HG03139 (cell line): Measurements from ENCODE around the gene SEPTIN3.

Source experiments
- ATAC-seq: cut with Tn5 transposase; IDR thresholded peaks from one replicate; pipeline ENCODE4 v1.9.1; 2021; ENCODE audit not compliant: unreplicated experiment

SEPTIN3 gene, protein sequence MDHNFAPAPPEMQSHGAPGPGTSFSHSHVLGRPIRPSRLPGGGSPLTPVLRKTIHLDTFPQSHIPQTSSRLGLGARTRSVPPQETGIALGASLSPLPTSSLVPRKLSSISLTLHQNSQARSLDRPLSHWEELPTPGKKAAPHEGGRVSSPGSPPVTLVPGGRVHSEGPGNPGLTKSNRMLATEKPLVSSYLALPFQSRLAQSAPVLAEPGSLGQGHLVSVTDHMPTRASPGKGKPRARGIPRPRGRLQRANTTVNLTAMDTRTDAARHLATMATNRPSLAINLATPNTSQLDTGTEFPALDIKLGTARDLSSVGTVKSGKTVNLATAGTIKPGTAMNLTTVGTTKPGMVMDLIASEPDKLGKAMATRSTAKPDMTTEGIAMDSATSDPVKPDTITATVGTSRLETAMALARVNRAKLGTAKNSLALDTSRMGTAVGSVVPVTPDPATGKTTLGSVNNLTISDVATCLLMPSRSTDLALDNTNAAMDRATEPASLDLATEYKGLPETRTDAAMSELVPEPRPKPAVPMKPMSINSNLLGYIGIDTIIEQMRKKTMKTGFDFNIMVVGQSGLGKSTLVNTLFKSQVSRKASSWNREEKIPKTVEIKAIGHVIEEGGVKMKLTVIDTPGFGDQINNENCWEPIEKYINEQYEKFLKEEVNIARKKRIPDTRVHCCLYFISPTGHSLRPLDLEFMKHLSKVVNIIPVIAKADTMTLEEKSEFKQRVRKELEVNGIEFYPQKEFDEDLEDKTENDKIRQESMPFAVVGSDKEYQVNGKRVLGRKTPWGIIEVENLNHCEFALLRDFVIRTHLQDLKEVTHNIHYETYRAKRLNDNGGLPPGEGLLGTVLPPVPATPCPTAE

GRCh38 chr22:41969110-41969646 is at the start of gene SEPTIN3:
Gene SEPTIN3, plus strand, starts transcription at chr22:41969443. Its CDS starts 2,050 bp downstream, at chr22:41971493.
- ATAC-seq = no peak

DNA sequence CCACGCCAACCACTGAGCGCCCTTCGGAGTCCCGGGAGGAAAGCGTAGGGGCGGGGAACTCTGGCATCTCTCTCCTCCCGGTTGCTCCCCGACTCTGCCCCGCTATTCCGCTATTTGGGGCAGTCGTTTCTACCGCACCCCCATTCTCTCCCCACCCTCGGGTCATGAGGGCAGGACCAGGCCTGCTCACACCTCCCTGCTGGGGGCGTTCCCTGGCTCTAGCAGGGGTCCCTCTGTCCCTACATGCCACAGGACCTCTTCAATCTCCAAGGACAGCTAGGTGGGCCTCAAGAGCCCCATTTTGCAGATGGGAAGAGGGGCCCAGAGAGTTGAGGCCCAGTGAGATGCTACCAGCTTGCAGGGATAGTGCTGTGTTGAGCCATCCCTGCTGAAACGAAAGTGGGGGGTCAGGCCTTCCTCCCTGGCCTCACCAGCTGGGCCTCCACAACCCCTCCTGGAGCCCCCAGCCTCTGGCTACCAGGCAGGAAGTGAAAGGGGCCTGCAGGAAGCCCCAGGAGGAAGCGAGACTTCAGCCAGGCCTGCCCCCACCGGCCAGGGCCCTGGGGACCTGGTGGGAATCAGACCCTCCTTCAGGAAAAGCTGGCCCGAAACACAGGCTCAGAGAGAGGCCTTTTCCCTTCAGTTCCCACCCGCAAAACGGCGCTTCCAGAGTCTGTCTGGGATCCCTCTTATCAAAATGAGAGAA is 48.8 kb upstream of the SEPTIN3 start:
- peak; percentile 11 for ATAC-seq

DNA sequence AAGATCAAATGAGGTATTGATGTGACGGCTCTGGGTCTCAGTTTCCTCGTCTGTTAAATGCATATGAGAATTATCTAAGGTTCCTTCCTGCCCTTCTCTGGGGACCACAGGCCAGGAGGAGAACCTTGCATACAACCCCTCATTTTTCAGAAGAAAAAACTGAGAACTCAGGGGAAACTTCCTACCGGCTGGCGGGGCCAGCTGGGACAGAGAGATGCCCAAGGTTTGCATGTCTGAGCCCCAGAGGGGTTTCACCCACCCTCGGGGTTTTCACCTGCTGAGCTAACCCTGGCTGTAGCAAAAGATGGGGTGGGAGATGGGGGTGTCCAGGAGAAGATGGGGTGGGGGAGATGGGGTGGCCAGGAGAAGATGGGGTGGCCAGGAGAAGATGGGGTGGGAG is 46.9 kb upstream of the SEPTIN3 start:
- ATAC-seq = no peak

GRCh38 chr22:41922940-41923594 is 46.2 kb upstream of the SEPTIN3 start:
- no peak for ATAC-seq

DNA sequence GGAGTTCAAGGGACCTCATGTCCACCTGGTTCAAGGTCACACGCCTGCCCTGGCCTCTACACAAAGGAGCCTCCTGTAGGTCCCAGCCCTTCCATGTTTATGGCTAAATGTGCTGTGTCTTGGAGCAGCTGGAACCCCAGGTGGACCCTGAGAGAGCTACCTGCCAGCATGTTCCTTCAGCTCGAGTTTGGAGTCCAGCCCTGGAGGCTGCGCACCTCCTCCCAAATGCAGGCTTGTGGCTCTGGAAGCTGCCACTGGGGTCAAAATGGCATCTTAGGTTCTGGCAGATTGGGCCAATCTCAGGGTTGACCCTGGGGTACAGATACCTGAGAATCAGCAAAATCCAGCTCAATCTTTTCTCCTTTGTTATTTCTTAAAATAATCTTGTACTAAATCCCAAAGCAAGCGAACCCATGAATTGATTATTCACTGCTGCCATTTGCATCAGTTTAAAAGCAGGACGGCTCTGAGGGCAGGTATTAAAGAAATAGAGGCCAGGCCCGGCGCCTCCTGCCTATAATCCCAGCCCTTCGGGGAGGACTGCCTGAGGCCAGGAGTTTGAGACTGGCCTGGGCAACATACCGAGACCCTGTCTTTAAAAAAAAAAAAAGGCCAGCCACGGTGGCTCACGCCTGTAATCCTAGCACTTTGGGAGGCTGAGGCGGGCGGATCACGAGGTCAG is 45.5 kb upstream of the SEPTIN3 start:
- ATAC-seq = no peak

DNA sequence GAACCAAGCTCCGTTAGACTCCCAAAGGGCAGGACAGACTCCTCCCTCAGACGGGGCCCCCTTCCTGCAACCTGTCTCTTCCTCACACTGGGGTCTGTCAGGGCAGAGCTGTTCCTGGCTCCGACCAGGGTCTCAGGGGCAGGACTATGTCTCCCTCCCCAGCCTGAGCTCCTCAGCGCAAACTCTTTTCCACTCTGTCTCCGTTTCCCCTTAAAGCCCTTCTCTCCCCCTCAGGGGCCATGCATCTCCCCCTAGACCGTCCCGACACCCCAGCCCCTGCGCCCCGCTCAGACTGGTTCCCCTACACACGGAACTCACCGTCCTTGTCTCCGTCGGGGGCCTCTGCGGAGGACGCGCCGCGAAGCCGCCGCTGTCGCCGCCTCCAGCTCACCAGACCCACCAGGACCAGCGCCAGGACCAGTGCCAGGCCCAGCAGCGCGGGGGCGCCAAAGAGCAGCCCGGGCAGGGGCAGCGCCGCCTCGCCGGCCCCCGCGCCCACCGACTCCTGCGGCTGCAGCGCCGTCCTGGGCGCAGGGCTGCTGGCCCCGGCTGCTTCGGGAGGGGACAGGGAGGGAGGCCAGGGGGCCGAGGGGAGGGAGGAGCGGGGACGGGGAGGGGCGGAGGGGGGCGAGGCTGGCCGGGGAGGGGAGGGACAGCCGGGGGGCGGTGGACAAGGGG is 43.3 kb upstream of the SEPTIN3 start:
- no peak for ATAC-seq

DNA sequence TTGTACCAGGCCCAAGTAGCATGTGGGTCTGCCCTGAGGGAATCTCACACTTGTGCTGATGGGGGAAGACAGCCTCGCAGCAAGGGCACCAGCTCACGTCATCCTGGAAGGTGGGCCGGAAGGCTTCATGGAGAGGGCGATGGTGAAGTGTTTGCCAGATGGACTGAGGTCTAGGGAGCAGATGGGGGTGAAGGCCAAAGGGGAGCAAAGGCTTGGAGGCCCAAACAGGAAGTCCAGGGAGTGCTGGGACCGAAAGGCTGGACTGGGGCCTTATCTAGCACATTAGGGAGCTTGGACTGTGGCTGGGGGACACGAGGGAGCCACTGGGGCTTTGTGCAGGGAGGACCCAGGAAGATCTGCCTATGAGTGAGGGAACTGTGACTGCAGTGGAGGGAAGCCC is 41.4 kb upstream of the SEPTIN3 start:
- no peak for ATAC-seq

GRCh38 chr22:41928593-41929417 is 40.4 kb upstream of the SEPTIN3 start:
- no peak for ATAC-seq

GRCh38 chr22:41929418-41929810 is 39.8 kb upstream of the SEPTIN3 start:
- no peak for ATAC-seq

DNA sequence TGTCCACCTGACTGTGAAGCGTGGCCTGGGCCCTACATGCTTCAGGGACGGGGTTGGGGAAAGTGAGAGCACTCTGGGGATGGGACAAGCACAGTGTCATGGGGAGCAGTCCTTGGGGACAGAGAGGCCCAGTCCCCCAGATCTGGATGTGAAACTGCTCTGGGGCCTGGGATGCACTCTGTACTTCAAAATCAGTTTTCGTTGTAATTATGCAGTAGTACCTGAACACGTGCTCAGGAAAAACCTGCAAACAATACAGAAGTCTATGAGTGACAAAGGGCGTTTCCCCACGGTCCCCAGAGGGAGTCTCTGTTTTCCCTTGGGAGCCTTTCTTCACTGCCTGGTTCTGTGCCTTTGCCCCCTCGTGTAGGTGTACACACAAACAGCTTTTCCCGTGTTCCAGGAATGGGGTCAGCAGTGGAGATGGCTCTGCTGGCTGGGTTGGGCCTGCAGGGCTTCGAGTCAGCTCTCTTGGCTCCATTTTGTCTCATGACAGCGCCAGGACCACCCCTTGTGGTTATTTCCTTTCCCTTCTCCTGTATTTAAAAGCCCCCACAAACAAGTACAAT is 37.5 kb upstream of the SEPTIN3 start:
- ATAC-seq = no peak

DNA sequence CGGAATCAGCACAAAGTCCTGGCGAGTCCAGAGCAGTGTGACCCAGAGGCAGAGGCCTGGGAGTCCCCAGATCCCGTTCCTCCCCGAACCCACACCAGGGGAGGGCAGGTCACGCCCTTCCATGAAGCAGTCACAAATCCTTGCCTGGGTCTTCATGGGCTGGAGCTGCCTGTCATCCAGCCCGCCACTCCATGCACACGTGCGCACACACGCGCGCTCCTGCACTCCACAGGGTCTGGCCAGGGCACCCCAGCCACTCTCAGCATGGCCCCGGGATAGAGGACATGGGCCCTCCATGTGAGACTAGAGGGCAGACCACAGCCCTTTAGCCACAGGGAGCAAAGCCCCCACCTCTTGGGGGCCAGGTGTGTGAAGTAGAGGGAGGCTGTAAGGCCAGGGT is 36.9 kb upstream of the SEPTIN3 start:
- no peak for ATAC-seq

DNA sequence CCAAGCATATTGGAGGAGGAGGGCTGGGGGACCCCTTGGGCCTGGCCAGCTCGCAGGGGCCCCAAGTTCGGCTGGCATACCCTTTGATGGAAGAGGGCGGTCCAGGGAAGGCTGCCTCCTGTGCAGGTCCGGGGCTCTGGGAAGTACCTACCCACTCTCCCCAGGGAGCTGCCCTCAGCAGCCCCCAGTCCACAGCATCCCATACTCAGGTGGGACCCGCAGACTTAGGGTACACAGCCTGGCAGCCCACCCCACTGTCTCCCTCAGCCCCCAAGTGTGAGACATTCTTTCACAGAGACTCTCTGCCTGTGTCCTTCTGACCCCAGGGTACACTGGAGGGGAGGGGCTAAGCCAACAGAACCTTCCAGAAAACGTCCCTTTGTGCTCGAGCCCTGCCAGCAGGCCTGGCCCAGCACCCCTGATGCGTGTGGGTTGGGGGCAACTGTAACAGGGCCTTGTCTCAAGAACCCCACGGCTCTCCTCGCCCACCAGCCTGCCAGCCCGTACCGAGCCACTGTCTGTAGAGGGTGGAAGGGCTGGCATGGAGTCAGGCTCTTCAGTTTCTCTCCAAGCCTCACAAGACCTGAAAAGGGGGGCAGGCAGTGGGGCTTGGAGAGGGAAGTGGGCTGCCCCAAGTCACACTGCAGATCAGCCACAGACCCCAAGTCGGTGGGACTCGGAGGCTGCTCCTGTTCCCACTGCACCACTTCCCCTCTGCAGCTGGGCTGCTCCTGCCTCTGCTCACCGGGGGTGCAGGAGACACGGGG is 35.6 kb upstream of the SEPTIN3 start:
- no peak for ATAC-seq

DNA sequence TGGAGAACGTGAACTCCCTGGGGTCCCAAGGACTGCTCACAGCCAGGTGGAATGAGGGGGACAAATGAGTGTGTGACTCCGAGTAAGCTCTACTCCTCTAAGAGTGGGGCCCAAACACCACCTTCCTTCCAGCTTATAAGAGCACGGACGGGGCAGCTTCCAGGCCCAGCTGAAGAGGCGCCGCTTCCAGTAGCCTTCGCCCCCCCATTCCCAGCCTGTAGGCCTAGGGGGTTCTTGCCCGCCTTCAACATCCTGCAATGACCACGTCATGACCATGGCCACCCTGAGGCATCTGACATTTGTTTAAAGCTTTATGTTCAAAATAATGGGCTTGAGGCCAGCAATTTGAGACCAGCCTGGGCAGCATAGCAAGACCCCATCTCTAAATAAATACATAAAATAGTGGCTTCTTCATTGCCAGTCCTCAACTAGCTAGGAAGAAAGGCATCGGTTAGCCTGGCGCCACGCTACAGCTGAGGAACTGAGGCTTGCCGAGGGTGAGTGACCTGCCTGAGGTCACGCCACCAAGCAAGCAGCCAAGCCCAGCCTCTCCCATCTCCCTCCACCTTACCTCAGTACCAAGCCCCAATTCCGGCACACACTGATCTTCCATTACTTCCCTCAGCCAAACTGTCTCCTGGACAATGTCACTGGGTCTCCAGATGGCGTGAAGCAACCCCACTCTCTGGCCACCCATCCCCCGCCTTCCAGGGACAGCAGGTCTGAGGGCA is 34.8 kb upstream of the SEPTIN3 start:
- no peak for ATAC-seq

- no peak for ATAC-seq
Observed at GRCh38 chr22:41935015-41935351, 34.3 kb upstream of the SEPTIN3 start.

- no peak for ATAC-seq
Observed at GRCh38 chr22:41935509-41935908, 33.7 kb upstream of the SEPTIN3 start.

- no peak for ATAC-seq
Observed at GRCh38 chr22:41936894-41937169, 32.4 kb upstream of the SEPTIN3 start.
